ENCODE results near the gene CRHR1.

The CRHR1 gene

GRCh38 chr17:45809499-45809898 is 25.4 kb downstream of the CRHR1 start:
- TF ChIP-seq NFIC (IDR thresholded peaks at IDR 0.05) (peak; percentile 38), MAX (IDR thresholded peaks at IDR 0.05) (no peak)

- TF ChIP-seq RAD21 (IDR thresholded peaks at IDR 0.05; ENCODE audit: low read depth), result peak; percentile 35; the same call in 1 of the 2 replicates
- no peak for TF ChIP-seq YY1 (IDR thresholded peaks at IDR 0.05; ENCODE audit: low read depth)
Observed at GRCh38 chr17:45812102-45812501, 28.0 kb downstream of the CRHR1 start.

- TF ChIP-seq RAD21 (IDR thresholded peaks at IDR 0.05; ENCODE audit: low read depth) (peak; percentile 54), ZBTB7A (IDR thresholded peaks at IDR 0.05; ENCODE audit: low read depth) (no peak)
Observed at GRCh38 chr17:45813048-45813725, 29.1 kb downstream of the CRHR1 start.

DNA sequence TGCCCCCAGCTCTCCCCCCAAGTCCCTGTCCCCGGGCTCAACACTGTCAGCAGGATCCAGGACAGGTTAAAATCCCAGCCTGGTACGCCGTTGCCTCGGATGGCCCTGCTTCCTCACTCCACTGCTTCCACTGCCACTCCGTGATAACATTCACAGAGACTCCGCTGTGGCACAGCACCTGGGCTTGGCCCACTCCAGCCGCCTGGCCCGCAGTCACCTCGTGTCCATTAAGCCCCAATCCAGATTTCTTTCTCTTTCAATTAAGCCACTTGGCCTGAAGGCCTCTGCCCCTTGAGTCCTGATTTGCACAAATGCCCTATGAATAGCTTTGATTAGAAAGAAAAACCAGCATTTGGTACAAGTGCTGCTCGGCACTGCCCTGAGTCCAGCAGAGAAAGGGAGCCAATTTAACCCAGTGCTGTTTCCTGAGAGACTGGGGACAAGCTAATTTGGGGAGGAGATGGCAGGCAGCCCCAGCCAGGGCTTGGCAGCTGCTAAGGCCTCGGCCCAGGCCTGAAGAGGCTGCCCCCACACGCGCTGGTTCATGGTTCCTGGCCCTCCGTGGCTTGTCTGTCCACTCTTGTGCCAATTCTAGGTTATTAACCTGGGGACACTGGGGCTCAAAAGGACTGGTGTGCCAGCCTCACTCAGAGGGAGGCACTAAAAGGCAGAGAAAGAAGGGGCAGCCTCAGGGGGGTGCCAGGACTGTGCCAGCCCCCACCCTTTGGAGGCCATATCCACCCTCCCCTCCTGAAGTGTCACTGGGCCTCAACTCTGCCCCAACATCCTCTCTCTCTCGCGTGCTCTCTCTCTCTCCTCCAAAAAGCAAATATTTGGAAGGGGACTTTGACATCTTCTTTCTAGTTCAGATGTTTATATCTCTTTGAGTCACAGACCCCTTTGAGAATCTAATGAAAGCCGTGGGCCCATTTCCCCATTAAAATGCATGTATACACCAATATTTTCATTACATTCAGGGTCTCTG is 30.8 kb downstream of the CRHR1 start:
- TF ChIP-seq NFIC (IDR thresholded peaks at IDR 0.05) (no peak), TEAD4 (IDR thresholded peaks at IDR 0.05) (no peak), USF1 (IDR thresholded peaks at IDR 0.05) (no peak), MAX (IDR thresholded peaks at IDR 0.05) (no peak)

DNA sequence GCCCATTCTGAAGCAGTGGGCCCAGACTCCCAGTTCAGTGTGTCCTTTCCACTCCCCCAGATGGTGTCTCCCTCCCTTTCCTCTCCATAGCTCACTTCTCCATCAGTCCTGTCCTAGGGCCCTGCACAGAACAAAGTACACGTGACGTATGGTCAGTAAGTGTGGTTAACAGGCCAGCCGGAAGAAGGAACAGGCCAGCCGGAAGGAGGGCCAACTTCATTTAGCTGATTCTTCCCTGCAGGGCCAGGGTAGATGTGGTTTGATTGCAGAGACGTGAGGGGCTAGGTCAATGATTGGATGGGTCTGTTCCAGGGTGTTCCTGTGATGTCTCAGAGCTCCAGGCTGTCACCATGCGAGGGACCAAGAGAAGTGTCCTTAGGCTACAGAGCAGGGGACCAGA is 31.6 kb downstream of the CRHR1 start:
- no peak for TF ChIP-seq ZBTB7A (IDR thresholded peaks at IDR 0.05; ENCODE audit: low read depth)
- no peak for TF ChIP-seq TCF12 (IDR thresholded peaks at IDR 0.05; ENCODE audit: low read depth)
- TF ChIP-seq NFIC (IDR thresholded peaks at IDR 0.05), result no peak
- no peak for TF ChIP-seq USF1 (IDR thresholded peaks at IDR 0.05)
- TF ChIP-seq MAX (IDR thresholded peaks at IDR 0.05), result no peak
- no peak for TF ChIP-seq FOXM1 (IDR thresholded peaks at IDR 0.05; ENCODE audit: borderline replicate concordance, low read depth)
- TF ChIP-seq CREB1 (IDR thresholded peaks at IDR 0.05; ENCODE audit: low read depth), result no peak
- TF ChIP-seq CEBPB (IDR thresholded peaks at IDR 0.05), result no peak
- TF ChIP-seq EP300 (IDR thresholded peaks at IDR 0.05; ENCODE audit: borderline replicate concordance), result no peak
- no peak for TF ChIP-seq TAF1 (IDR thresholded peaks at IDR 0.05; ENCODE audit: low read depth)
- TF ChIP-seq EGR1 (IDR thresholded peaks at IDR 0.05), result no peak
- TF ChIP-seq TEAD4 (IDR thresholded peaks at IDR 0.05), result no peak
- no peak for TF ChIP-seq RAD21 (IDR thresholded peaks at IDR 0.05; ENCODE audit: low read depth)
- TF ChIP-seq YY1 (IDR thresholded peaks at IDR 0.05; ENCODE audit: low read depth), result no peak

GRCh38 chr17:45818041-45818440 is 33.9 kb downstream of the CRHR1 start:
- TF ChIP-seq TCF12 (IDR thresholded peaks at IDR 0.05; ENCODE audit: low read depth), result no peak
- TF ChIP-seq NFIC (IDR thresholded peaks at IDR 0.05), result no peak
- TF ChIP-seq CEBPB (IDR thresholded peaks at IDR 0.05), result no peak
- TF ChIP-seq EP300 (IDR thresholded peaks at IDR 0.05; ENCODE audit: borderline replicate concordance), result no peak
- TF ChIP-seq, protein P1, sequence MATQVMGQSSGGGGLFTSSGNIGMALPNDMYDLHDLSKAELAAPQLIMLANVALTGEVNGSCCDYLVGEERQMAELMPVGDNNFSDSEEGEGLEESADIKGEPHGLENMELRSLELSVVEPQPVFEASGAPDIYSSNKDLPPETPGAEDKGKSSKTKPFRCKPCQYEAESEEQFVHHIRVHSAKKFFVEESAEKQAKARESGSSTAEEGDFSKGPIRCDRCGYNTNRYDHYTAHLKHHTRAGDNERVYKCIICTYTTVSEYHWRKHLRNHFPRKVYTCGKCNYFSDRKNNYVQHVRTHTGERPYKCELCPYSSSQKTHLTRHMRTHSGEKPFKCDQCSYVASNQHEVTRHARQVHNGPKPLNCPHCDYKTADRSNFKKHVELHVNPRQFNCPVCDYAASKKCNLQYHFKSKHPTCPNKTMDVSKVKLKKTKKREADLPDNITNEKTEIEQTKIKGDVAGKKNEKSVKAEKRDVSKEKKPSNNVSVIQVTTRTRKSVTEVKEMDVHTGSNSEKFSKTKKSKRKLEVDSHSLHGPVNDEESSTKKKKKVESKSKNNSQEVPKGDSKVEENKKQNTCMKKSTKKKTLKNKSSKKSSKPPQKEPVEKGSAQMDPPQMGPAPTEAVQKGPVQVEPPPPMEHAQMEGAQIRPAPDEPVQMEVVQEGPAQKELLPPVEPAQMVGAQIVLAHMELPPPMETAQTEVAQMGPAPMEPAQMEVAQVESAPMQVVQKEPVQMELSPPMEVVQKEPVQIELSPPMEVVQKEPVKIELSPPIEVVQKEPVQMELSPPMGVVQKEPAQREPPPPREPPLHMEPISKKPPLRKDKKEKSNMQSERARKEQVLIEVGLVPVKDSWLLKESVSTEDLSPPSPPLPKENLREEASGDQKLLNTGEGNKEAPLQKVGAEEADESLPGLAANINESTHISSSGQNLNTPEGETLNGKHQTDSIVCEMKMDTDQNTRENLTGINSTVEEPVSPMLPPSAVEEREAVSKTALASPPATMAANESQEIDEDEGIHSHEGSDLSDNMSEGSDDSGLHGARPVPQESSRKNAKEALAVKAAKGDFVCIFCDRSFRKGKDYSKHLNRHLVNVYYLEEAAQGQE (IDR thresholded peaks at IDR 0.05; ENCODE audit: low read depth), result no peak
- no peak for TF ChIP-seq USF1 (IDR thresholded peaks at IDR 0.05)
- TF ChIP-seq FOXM1 (IDR thresholded peaks at IDR 0.05; ENCODE audit: borderline replicate concordance, low read depth), result no peak
- TF ChIP-seq ZBTB7A (IDR thresholded peaks at IDR 0.05; ENCODE audit: low read depth), result no peak
- no peak for TF ChIP-seq MAX (IDR thresholded peaks at IDR 0.05)
- TF ChIP-seq YY1 (IDR thresholded peaks at IDR 0.05; ENCODE audit: low read depth), result no peak
- no peak for TF ChIP-seq RAD21 (IDR thresholded peaks at IDR 0.05; ENCODE audit: low read depth)
- no peak for TF ChIP-seq EGR1 (IDR thresholded peaks at IDR 0.05)
- TF ChIP-seq TEAD4 (IDR thresholded peaks at IDR 0.05), result no peak
- no peak for TF ChIP-seq CREB1 (IDR thresholded peaks at IDR 0.05; ENCODE audit: low read depth)
- no peak for TF ChIP-seq TAF1 (IDR thresholded peaks at IDR 0.05; ENCODE audit: low read depth)

DNA sequence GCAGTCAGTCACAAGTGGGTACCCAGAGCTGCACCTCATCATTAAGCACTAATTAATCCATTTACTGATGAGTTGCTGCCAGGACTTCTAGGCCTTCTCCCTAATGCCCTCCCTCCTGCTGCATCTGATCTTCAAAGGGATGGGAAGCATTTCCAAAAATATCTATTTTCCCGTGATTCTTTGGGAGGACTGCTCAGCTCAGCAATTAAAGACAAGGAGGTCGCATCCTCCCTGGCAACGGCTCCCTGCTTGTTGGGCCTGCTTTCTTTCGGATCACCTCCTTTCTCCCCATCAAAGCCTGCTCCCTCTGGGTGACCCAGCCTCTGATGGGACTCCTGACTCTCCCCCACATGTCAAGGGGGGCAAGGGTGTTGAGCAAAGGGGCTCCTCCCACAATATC is 34.6 kb downstream of the CRHR1 start:
- TF ChIP-seq ZBTB7A (IDR thresholded peaks at IDR 0.05; ENCODE audit: low read depth) (no peak), USF1 (IDR thresholded peaks at IDR 0.05) (no peak), RAD21 (IDR thresholded peaks at IDR 0.05; ENCODE audit: low read depth) (no peak), CEBPB (IDR thresholded peaks at IDR 0.05) (no peak), MAX (IDR thresholded peaks at IDR 0.05) (no peak), YY1 (IDR thresholded peaks at IDR 0.05; ENCODE audit: low read depth) (no peak), TEAD4 (IDR thresholded peaks at IDR 0.05) (no peak), TAF1 (IDR thresholded peaks at IDR 0.05; ENCODE audit: low read depth) (no peak), EGR1 (IDR thresholded peaks at IDR 0.05) (no peak)

Data from Ishikawa (cell line).